NCI-H345 treated with DMSO at 0.1 percent for 48 hours (cell line): ENCODE measurements around the gene ADAMTSL2.
A peak's percentile ranks its signal among the peaks of the same experiment; 100 is the strongest.

Experiments
- DNase-seq: peaks from one replicate; lab custom pipeline; 2025; ENCODE audit not compliant: unreplicated experiment; lab: John Stamatoyannopoulos, UW

ADAMTSL2 gene

GRCh38 chr9:133584559-133585476 is 50.3 kb downstream of the ADAMTSL2 start:
- peak; percentile 93 for DNase-seq

DNA sequence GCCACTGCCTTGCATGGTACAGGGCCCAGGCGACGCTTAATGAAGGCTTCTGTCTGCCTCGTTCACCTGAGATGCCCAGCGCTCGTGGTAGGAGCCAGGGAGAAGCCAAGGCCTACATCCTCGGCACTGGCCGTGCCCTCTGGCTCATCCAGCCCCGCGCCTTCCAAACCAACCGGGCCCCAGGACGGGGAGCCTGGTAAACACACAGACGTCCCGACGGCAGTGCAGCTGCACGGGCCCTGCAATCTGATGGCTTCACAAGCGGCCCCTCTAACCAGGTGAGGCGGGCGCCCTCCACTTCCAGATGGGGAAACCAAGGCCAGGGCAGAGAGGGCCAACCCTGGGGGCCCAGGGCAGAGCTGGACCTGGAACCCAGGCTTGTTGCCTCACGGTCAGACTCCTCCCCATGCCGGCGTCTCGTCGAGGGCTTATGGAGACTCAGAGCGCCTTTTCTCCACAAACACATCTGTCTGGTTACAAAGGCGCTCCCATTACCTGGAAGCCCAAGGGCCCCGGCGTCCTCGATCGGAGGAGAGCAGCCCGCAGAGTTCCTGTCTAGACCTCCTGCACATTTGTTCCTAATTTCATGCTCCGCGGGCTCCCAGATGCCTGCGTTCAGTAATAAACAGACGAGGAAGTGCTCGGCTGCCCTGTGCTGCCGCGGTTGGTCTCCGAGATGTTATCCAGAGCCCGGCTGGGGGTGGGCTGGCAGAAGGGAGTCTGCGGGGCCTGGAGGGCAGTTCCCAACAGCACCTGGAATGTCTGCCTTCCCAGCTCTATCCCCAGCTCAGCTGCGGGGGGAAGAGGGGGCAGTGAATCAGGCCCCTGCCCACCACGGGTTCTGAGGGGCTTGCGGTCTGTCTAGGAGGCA is 51.2 kb downstream of the ADAMTSL2 start:
- peak; percentile 25 for DNase-seq

GRCh38 chr9:133587051-133587450 is 52.5 kb downstream of the ADAMTSL2 start:
- no peak for DNase-seq

GRCh38 chr9:133587466-133587865 is 53.0 kb downstream of the ADAMTSL2 start:
- no peak for DNase-seq

GRCh38 chr9:133589454-133590227 is 55.1 kb downstream of the ADAMTSL2 start:
- DNase-seq: no peak

DNA sequence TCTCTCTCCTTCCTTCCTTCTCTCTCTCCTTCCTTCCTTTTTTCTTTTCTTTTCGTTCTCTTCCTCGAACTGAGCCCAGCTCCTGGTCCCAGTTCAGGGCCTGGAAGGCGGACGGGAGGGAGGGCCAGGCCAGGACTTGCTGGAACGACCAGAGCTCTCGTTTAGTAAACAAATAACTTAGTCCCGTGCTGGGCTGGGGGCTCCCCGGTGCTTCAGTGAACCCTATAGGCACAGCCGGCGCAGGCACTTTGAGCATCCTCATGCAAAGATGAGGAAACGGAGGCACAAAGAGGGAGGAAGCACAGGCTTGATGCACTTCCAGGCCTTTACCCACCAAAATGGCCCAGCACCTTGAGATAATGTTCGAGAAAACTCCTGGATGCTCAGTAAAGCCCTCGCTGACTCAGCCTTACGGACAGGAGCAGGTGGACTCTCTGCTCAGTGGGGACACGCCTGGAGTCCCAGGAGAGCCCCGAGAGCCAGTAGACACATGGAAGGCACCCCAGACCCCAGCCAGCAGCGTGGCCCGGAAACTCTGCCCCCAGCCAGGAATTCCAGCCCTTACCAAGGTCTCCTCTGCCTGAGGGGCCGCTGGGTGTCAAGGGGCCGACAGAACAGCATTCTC is 55.8 kb downstream of the ADAMTSL2 start:
- DNase-seq: no peak

- DNase-seq: peak; percentile 55
These were observed 56.8 kb downstream of the ADAMTSL2 start for GRCh38 chr9:133591116-133591910.

GRCh38 chr9:133591985-133592384 is 57.5 kb downstream of the ADAMTSL2 start:
- no peak for DNase-seq

GRCh38 chr9:133592731-133593409 is 58.4 kb downstream of the ADAMTSL2 start:
- DNase-seq: no peak

- DNase-seq: no peak
These were observed 59.2 kb downstream of the ADAMTSL2 start for GRCh38 chr9:133593587-133594253.

DNA sequence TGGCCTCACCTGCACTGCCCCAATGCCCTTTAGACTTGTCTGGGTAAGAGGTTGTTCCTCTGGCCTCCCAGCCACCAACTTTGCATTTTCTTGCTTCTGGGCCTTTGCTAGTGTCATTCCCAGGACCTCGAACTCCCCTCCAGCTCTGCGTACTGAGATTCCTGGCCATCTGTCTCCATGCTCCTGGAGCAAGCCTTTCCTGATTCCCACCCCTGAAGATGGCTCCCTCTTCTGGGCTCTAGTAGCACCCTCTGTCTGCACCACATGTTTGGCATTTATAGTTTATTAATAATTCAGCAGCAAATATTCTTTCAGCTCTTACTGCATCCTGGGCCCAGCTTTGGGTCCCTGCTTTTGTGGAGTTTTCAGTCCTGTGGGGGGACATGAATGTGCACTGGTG is 59.8 kb downstream of the ADAMTSL2 start:
- no peak for DNase-seq

- no peak for DNase-seq
These were observed 61.4 kb downstream of the ADAMTSL2 start for GRCh38 chr9:133595910-133596309.

DNA sequence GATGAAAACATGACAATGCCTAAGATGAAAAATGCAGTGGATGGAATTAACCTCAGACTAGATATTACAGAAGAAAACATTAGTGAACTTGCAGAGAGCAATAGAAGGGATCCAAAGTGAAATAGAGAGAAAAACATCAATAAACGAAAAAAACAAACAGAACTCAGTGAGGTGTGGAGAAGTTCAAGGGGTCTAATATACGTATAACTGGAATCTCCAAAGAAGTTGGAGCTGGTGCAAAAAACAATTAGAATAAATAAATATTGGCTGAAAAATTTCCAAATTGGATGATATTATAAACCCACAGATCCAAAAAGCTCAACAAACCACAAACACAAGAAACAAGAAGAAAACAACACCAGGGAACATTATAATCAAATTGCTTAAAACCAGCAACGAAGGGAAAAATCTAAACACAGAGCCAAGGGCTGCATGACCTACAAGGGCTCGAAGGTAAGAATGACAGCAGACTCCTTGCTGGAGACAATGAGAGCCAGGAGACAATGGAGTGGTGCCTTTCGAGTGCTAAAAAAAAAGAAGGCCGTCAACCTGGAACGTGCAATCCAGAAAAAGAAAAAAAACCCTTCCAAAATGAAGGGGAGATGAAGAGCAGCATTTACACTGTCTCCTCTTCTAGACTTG is 62.9 kb downstream of the ADAMTSL2 start:
- DNase-seq: no peak

DNA sequence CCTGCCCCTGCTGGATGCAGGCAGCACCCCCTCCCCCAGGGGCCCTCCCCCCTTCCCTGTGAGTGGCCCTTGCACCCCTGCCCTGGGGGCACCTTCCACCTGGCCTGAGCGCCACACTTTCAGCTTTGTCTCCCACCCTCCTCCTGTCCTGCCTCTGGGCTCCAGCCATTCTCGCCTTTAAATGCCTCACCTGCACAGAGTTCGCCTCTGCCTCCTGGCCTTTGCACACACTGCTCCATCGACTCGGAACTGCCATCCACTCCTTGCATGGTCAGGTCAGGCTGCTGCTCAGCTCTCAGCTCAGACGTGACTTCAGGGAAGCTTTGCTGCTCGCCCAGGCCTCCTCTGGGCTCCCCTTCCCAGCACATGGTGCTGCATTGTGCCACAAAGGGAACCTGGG is 64.5 kb downstream of the ADAMTSL2 start:
- no peak for DNase-seq

GRCh38 chr9:133599470-133600173 is 65.1 kb downstream of the ADAMTSL2 start:
- no peak for DNase-seq

DNA sequence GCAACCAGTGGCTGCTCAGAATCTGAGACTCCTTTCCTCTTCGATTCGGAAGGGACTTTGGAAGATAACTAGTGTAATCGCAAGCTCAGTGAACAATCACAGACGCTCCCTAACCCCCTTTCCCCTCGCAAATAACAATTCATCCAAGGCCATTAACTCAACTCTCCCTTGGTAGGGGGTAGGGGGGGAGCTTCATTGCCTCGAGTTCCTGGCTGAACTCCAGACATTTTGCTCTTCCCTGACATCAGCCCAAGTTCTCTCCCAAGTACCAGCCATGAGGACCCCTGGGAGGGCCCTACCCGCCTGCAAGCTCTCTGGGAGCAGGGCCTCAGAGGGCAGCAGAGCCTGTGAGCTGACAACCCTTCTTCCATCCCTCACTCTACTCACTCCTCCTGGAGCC is 66.2 kb downstream of the ADAMTSL2 start:
- no peak for DNase-seq

DNA sequence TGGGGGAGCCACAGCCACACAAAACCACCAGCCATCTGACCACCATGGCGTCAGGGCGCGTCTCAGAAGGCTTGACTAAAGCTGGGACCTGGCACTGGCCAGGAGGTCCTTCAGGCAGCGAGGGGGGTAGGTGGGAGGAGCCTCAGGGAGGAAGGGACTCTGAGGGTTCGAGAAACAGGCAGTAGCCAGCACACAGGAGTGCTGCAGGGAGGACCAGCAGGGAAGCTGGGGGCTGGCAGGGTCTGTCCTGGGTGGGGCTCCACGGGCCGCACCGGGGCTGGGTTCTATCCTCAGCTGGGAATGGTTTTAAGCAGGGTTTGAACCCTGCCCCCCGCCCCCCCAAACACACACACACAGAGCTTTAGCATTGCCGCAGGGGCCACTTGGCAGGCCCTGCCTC is 67.2 kb downstream of the ADAMTSL2 start:
- no peak for DNase-seq

DNA sequence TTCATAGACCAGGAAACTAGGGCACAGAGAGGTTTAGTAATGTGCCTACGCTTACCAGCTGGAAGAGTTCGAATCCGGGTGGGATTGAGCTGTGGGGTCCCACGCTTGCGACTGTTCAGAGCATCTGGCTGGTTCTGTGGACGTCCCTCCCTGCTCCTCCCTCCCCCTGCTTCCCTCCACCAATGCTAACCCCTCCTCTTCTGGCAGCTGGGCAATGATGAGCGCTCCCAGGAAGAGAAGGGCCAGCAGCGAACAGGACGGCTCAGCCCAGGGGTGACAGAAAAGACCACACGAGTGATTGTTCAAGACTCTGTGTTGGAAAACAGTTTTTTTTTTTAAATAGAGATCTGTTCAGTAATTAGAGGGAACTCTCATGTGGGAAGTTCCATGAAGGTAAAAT is 67.8 kb downstream of the ADAMTSL2 start:
- no peak for DNase-seq
